Trophoblast cell (in vitro differentiated cells and primary cell): Measurements from ENCODE around the gene GH1.
A peak's percentile ranks its signal among the peaks of the same experiment; 100 is the strongest.

Source experiments
- DNase-seq, 2 donors: peaks; one replicate each; pipeline ENCODE4 v3.0.0-alpha.2; 2016
- H2AFZ ChIP-seq: 2 replicates; pipeline ENCODE4 v1.6.1; 2013; ENCODE audit warnings: low read length, moderate library complexity, mild to moderate bottlenecking; ENCODE audit not compliant: insufficient read depth, poor library complexity
- H2AK5ac ChIP-seq: 2 replicates; pipeline ENCODE4 v1.6.1; 2013; ENCODE audit warnings: mild to moderate bottlenecking, low read length
- H2BK120ac ChIP-seq: 2 replicates; pipeline ENCODE4 v1.6.1; 2013; ENCODE audit warnings: low read length, mild to moderate bottlenecking, moderate library complexity; ENCODE audit not compliant: insufficient read depth, poor library complexity
- H2BK12ac ChIP-seq: 2 replicates; pipeline ENCODE4 v1.6.1; 2013; ENCODE audit warnings: mild to moderate bottlenecking, low read length, moderate library complexity
- H2BK5ac ChIP-seq: 2 replicates; pipeline ENCODE4 v1.6.1; 2013; ENCODE audit warnings: low read length, low read depth, moderate library complexity, mild to moderate bottlenecking; ENCODE audit not compliant: poor library complexity
- H3K14ac ChIP-seq: 2 replicates; pipeline ENCODE4 v1.6.1; 2013; ENCODE audit warnings: mild to moderate bottlenecking, low read length
- H3K18ac ChIP-seq: 2 replicates; pipeline ENCODE4 v1.6.1; 2013; ENCODE audit warnings: mild to moderate bottlenecking, low read length
- H3K23ac ChIP-seq: 2 replicates; pipeline ENCODE4 v1.6.1; 2013; ENCODE audit warnings: low read length
- H3K27ac ChIP-seq: 2 replicates; pipeline ENCODE4 v1.5.1; 2013; ENCODE audit warnings: low read depth, mild to moderate bottlenecking, inconsistent platforms, low read length, moderate library complexity
- H3K27me3 ChIP-seq: 2 replicates; pipeline ENCODE4 v1.6.1; 2013; ENCODE audit warnings: inconsistent platforms, mild to moderate bottlenecking, low read length, moderate library complexity; ENCODE audit not compliant: insufficient read depth
- H3K36me3 ChIP-seq, 2 experiments: 1 replicate in 1 of 2; 2 replicates in 1 of 2; pipeline ENCODE4 v1.6.1; 2013; ENCODE audit warnings: low read length in 2 of 2, mild to moderate bottlenecking in 2 of 2, moderate library complexity in 1 of 2; ENCODE audit not compliant: insufficient read depth in 2 of 2, control insufficient read depth in 1 of 2
- H3K4ac ChIP-seq: 2 replicates; pipeline ENCODE4 v1.6.1; 2013; ENCODE audit warnings: low read depth, mild to moderate bottlenecking, low read length, moderate library complexity
- H3K4me1 ChIP-seq, 2 experiments: 1 replicate in 1 of 2; 2 replicates in 1 of 2; pipeline ENCODE4 v1.6.1; 2013; ENCODE audit warnings: low read length in 2 of 2, mild to moderate bottlenecking in 2 of 2, moderate library complexity in 1 of 2; ENCODE audit not compliant: insufficient read depth in 2 of 2, control insufficient read depth in 1 of 2
- H3K4me2 ChIP-seq: 2 replicates; pipeline ENCODE4 v1.6.1; 2013; ENCODE audit warnings: inconsistent platforms, mild to moderate bottlenecking, low read length, moderate library complexity
- H3K4me3 ChIP-seq: 2 replicates; pipeline ENCODE4 v1.5.1; 2013; ENCODE audit warnings: mild to moderate bottlenecking, low read depth, low read length, inconsistent platforms
- H3K79me1 ChIP-seq: one replicate; pipeline ENCODE4 v1.6.1; 2013; ENCODE audit warnings: low read length
- H3K79me2 ChIP-seq: 2 replicates; pipeline ENCODE4 v1.6.1; 2013; ENCODE audit warnings: low read length, mild to moderate bottlenecking; ENCODE audit not compliant: control insufficient read depth, insufficient read depth, poor library complexity
- H3K9ac ChIP-seq: 2 replicates; pipeline ENCODE4 v1.6.1; 2013; ENCODE audit warnings: mild to moderate bottlenecking, low read length
- H3K9me3 ChIP-seq: 2 replicates; pipeline ENCODE4 v1.6.1; 2013; ENCODE audit warnings: low read depth, mild to moderate bottlenecking, control low read depth, inconsistent platforms, low read length; ENCODE audit not compliant: insufficient read depth
- H4K12ac ChIP-seq: 2 replicates; pipeline ENCODE4 v1.6.1; 2013; ENCODE audit warnings: low read depth, mild to moderate bottlenecking, low read length, moderate library complexity
- H4K8ac ChIP-seq: 2 replicates; pipeline ENCODE4 v1.6.1; 2013; ENCODE audit warnings: low read depth, mild to moderate bottlenecking, low read length, moderate library complexity
- H4K91ac ChIP-seq: one replicate; pipeline ENCODE4 v1.6.1; 2013; ENCODE audit warnings: low read depth, mild to moderate bottlenecking, low read length, moderate library complexity
- WGBS: extraction: QIAGEN DNeasy Blood & Tissue Kit; methylation state at CpG from one replicate; pipeline ENCODE4 v1.1.7; 2013; ENCODE audit warnings: missing lambda C conversion rate; ENCODE audit not compliant: insufficient read length, insufficient coverage; ENCODE audit errors: extremely low coverage; 5-methylcytosine and 5-hydroxymethylcytosine counted together

GH1 gene

DNA sequence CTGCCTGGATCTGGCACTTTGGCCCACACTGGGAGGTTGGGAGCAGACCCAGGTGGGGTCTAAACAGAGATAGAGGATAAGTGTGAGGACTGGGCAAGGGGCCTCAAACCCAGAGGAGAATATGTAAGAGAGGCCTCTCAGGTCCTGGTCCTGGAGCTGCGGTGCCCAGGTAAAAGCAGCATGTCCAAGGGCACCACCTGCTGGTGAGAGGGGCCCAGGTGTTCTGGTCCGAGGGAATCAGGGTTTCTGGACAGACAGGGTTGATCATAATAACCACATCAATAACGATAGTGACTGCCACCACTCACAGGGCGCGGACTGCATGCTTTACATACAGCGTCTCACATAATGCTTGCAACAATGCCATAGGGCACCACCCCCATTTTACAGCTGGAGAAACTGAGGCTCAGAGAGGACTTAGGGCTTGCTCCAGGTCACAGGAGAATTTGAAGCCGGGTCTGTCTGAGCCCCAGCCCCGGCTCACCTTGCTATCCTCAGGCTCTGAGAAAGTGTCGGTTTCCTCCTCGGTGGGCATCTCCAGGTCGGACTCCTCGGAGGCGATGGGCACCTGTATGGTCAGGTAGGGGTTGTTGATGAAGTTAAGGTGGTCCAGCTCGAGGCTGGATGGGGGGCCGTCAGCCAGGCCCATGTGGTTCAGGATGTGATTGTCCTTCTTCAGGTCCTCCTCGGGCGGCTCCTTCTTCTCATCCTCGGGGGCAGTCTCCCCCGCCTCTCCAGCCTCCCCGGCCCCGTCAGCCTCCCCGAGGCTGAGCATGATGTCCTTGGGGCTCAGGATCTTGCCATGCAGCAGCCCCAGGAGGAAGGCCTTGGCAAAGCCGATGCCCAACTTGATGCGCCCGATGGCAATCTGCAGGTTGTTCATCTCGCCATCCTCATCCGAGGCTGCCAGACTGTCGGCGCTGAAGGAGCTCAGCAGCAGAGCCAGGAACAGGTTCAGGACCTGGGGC lies 32.6 kb upstream of the GH1 start:
- Histone ChIP-seq H3K79me1 (no peaks in the 10 kb centered on the region), H3K9me3 (peaks cover 3% of the 10 kb centered on the region), H3K27ac (no peak overlapping the region), H2BK12ac (no peak overlapping the region), H2AK5ac (no peak overlapping the region), H3K4me3 (no peak overlapping the region), H3K4me1 (no peaks in the 10 kb centered on the region), H3K36me3 (no peaks in the 10 kb centered on the region), H2BK5ac (no peak overlapping the region), H3K4me2 (no peak overlapping the region), H3K9ac (no peak overlapping the region), H3K14ac (no peak overlapping the region), H3K18ac (no peak overlapping the region), H3K4ac (no peak overlapping the region), H3K27me3 (no peaks in the 10 kb centered on the region), H4K12ac (no peak overlapping the region), H3K23ac (no peak overlapping the region), H2AFZ (no peak overlapping the region), H4K8ac (no peak overlapping the region), H4K91ac (no peak overlapping the region), H2BK120ac (no peak overlapping the region), H3K79me2 (no peaks in the 10 kb centered on the region)
- DNase-seq = peak; percentile 75 to 89
- WGBS = no CpG with 5 or more reads among the region's 29 CpGs

DNA sequence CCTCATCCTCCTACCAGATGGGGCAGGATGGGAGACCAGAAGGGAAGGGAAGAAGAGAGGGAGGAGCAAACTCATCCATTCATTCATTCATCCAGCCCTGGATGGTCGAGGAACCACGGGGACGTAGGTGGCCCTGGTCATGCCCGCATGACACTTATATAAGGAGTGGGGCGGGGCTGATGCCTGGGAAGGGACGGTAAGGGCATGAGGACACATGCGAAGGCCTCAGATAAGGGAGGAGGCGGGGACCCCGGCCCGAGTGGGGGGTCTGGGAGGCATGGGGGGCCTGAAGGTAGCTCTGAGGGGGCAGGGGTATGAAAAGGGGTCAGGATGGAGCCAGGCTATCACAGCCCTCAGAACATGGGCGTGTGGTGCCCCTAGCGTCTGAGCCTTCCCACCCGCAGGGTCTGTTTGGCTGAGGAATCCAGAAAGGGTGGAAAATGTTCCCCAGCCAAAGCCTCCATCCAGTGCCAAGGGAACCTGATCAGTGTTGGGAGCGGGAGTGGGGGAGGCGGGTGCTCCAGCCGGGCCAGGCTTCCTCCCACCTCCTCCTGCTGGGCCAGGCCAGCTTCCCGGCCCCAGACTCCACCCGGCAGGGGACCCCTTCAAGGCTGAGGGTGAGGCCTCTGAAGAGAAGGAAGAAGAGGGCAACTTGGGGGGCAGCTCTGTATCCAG lies 31.1 kb upstream of the GH1 start:
- H2BK120ac ChIP-seq = no peak overlapping the region
- no peak overlapping the region for H3K4me2 ChIP-seq
- peak; percentile 61 to 80 for DNase-seq
- H3K23ac ChIP-seq = no peak overlapping the region
- H3K27ac ChIP-seq = no peak overlapping the region
- no peaks in the 10 kb centered on the region for H3K4me1 ChIP-seq
- no peak overlapping the region for H3K4me3 ChIP-seq
- H2AK5ac ChIP-seq = no peak overlapping the region
- no peak overlapping the region for H4K8ac ChIP-seq
- H3K9me3 ChIP-seq = peaks cover 3% of the 10 kb centered on the region
- H3K18ac ChIP-seq = no peak overlapping the region
- no peak overlapping the region for H2BK12ac ChIP-seq
- H3K79me1 ChIP-seq = no peaks in the 10 kb centered on the region
- no CpG with 5 or more reads among the region's 18 CpGs for WGBS
- H2AFZ ChIP-seq = no peak overlapping the region
- no peaks in the 10 kb centered on the region for H3K79me2 ChIP-seq
- no peak overlapping the region for H4K91ac ChIP-seq
- H4K12ac ChIP-seq = no peak overlapping the region
- no peak overlapping the region for H3K14ac ChIP-seq
- H2BK5ac ChIP-seq = no peak overlapping the region
- no peak overlapping the region for H3K9ac ChIP-seq
- H3K4ac ChIP-seq = no peak overlapping the region
- H3K36me3 ChIP-seq = no peaks in the 10 kb centered on the region
- H3K27me3 ChIP-seq = no peaks in the 10 kb centered on the region

DNA sequence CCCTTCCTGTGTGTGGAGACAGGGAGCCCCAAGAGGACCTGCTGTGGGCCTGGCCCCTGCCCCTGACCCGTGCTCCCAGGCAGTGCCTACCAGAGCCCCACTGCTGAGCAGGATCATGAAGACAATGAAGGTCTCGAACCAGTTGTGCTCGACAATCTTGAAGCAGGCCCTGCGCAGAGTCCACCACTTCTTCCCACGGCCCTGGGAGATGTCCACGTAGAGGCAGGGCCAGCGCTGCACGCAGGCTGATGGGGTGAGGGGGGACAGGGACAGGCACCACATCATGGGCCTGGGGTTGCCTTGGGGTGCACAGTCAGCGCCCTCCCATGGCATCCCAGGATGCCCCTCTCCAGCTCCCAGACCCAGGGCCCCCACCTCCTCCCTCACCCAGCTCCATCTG lies 29.9 kb upstream of the GH1 start:
- H2AK5ac ChIP-seq = no peak overlapping the region
- no peak overlapping the region for H3K4ac ChIP-seq
- no CpG with 5 or more reads among the region's 9 CpGs for WGBS
- H4K91ac ChIP-seq = no peak overlapping the region
- no peak overlapping the region for H3K4me2 ChIP-seq
- H3K79me2 ChIP-seq = no peaks in the 10 kb centered on the region
- no peak overlapping the region for H4K8ac ChIP-seq
- H3K18ac ChIP-seq = no peak overlapping the region
- H3K4me1 ChIP-seq = no peaks in the 10 kb centered on the region
- no peak overlapping the region for H3K14ac ChIP-seq
- no peaks in the 10 kb centered on the region for H3K79me1 ChIP-seq
- no peak overlapping the region for H2BK120ac ChIP-seq
- no peak overlapping the region for H3K23ac ChIP-seq
- no peak overlapping the region for H2BK12ac ChIP-seq
- H3K9ac ChIP-seq = no peak overlapping the region
- no peak overlapping the region for H3K27ac ChIP-seq
- H3K9me3 ChIP-seq = peaks cover 3% of the 10 kb centered on the region
- no peak for DNase-seq
- H3K4me3 ChIP-seq = no peak overlapping the region
- H2BK5ac ChIP-seq = no peak overlapping the region
- H4K12ac ChIP-seq = no peak overlapping the region
- no peak overlapping the region for H2AFZ ChIP-seq
- H3K27me3 ChIP-seq = no peaks in the 10 kb centered on the region
- H3K36me3 ChIP-seq = no peaks in the 10 kb centered on the region

DNA sequence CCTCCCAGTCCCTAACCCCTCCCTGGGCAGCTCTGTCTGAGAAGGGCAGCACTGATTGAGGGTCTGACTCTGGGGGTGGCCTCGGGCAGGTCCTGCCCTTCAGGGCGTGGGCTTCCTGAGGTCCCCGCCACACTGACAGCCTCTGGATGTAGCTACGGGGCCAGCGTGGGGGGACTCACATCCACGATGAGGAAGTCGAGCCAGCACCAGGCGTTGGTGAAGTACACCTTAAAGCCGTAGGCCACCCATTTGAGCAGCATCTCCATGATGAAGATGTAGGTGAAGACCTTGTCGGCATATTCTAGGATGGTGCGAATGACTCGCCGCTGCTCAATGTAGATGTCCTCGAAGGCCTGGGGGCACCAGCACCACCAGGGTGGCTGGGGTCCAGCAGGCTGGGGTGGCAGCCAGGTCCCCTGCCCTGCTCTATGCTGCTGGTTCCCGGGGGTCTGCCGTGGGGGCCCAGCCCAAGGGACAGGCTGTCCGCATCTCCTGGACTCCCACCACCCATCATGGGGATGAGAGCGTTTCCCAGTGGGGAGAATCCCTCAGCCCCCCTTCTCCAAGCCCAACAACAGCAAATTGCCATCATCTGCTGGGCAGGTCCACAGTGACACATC lies 29.2 kb upstream of the GH1 start:
- no peak overlapping the region for H3K23ac ChIP-seq
- no peaks in the 10 kb centered on the region for H3K4me1 ChIP-seq
- H4K8ac ChIP-seq = no peak overlapping the region
- no peak overlapping the region for H3K27ac ChIP-seq
- no peak overlapping the region for H4K91ac ChIP-seq
- H3K9ac ChIP-seq = no peak overlapping the region
- no peak for DNase-seq
- no peaks in the 10 kb centered on the region for H3K27me3 ChIP-seq
- H3K36me3 ChIP-seq = no peaks in the 10 kb centered on the region
- peaks cover 3% of the 10 kb centered on the region for H3K9me3 ChIP-seq
- H3K4ac ChIP-seq = no peak overlapping the region
- H3K4me3 ChIP-seq = no peak overlapping the region
- no peak overlapping the region for H3K18ac ChIP-seq
- no peak overlapping the region for H4K12ac ChIP-seq
- no peak overlapping the region for H2BK5ac ChIP-seq
- WGBS = no CpG with 5 or more reads among the region's 18 CpGs
- H2AK5ac ChIP-seq = no peak overlapping the region
- H2BK120ac ChIP-seq = no peak overlapping the region
- H3K4me2 ChIP-seq = no peak overlapping the region
- H2BK12ac ChIP-seq = no peak overlapping the region
- no peaks in the 10 kb centered on the region for H3K79me1 ChIP-seq
- H2AFZ ChIP-seq = no peak overlapping the region
- H3K14ac ChIP-seq = no peak overlapping the region
- no peaks in the 10 kb centered on the region for H3K79me2 ChIP-seq
